GM23338 (cell line): ENCODE measurements around the gene NR5A2.

ENCODE experiments used
- CREB1 ChIP-seq: fragments of 250-450 bp; sonication (Bioruptor Pico); IDR thresholded peaks from 2 replicates; pipeline ENCODE4 v1.5.0; 2020; ENCODE audit warnings: low read depth, mild to moderate bottlenecking, moderate library complexity
- ETS1 ChIP-seq: IDR thresholded peaks from 2 replicates; pipeline ENCODE4 v1.6.1; 2016; ENCODE audit warnings: antibody characterized with exemption
- EZH2 ChIP-seq: fragments of 200-600 bp; sonication (generic); IDR thresholded peaks from one replicate; pipeline ENCODE4 v1.8.0; 2017; ENCODE audit warnings: antibody characterized with exemption, mild to moderate bottlenecking, low read depth; ENCODE audit not compliant: unreplicated experiment
- EZH2phosphoT487 ChIP-seq: fragments of 200-600 bp; sonication (generic); IDR thresholded peaks from one replicate; pipeline ENCODE4 v1.8.1; 2018; ENCODE audit warnings: antibody characterized with exemption; ENCODE audit not compliant: unreplicated experiment
- JUNB ChIP-seq: IDR thresholded peaks from one replicate; pipeline ENCODE4 v1.6.1; 2016; ENCODE audit warnings: antibody characterized with exemption; ENCODE audit not compliant: unreplicated experiment
- NANOG ChIP-seq: IDR thresholded peaks from 2 replicates; pipeline ENCODE4 v1.6.1; 2016; ENCODE audit warnings: antibody characterized with exemption, borderline replicate concordance
- POLR2AphosphoS5 ChIP-seq: IDR thresholded peaks from 2 replicates; pipeline ENCODE4 v1.6.1; 2016; ENCODE audit warnings: antibody characterized with exemption, low read depth
- STAT1 ChIP-seq: IDR thresholded peaks from one replicate; pipeline ENCODE4 v1.6.1; 2016; ENCODE audit warnings: antibody characterized with exemption; ENCODE audit not compliant: unreplicated experiment
- TF ChIP-seq, protein P1 (sequence below): IDR thresholded peaks from one replicate; pipeline ENCODE4 v1.6.1; 2018; ENCODE audit warnings: antibody characterized with exemption; ENCODE audit not compliant: unreplicated experiment
- TF ChIP-seq, protein P2 (sequence below), 2 experiments: fragments of 200-600 bp in 1 of 2; sonication (generic) in 1 of 2; conservative IDR thresholded peaks; 2 replicates each; pipeline versions ENCODE4 v1.5.1 to v1.6.1; 2016 to 2017; ENCODE audit warnings: antibody characterized with exemption in 2 of 2, low read depth in 2 of 2, mild to moderate bottlenecking in 2 of 2, moderate library complexity in 1 of 2

- TF ChIP-seq, protein P1, sequence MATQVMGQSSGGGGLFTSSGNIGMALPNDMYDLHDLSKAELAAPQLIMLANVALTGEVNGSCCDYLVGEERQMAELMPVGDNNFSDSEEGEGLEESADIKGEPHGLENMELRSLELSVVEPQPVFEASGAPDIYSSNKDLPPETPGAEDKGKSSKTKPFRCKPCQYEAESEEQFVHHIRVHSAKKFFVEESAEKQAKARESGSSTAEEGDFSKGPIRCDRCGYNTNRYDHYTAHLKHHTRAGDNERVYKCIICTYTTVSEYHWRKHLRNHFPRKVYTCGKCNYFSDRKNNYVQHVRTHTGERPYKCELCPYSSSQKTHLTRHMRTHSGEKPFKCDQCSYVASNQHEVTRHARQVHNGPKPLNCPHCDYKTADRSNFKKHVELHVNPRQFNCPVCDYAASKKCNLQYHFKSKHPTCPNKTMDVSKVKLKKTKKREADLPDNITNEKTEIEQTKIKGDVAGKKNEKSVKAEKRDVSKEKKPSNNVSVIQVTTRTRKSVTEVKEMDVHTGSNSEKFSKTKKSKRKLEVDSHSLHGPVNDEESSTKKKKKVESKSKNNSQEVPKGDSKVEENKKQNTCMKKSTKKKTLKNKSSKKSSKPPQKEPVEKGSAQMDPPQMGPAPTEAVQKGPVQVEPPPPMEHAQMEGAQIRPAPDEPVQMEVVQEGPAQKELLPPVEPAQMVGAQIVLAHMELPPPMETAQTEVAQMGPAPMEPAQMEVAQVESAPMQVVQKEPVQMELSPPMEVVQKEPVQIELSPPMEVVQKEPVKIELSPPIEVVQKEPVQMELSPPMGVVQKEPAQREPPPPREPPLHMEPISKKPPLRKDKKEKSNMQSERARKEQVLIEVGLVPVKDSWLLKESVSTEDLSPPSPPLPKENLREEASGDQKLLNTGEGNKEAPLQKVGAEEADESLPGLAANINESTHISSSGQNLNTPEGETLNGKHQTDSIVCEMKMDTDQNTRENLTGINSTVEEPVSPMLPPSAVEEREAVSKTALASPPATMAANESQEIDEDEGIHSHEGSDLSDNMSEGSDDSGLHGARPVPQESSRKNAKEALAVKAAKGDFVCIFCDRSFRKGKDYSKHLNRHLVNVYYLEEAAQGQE, result no peak
- TF ChIP-seq, protein P2, sequence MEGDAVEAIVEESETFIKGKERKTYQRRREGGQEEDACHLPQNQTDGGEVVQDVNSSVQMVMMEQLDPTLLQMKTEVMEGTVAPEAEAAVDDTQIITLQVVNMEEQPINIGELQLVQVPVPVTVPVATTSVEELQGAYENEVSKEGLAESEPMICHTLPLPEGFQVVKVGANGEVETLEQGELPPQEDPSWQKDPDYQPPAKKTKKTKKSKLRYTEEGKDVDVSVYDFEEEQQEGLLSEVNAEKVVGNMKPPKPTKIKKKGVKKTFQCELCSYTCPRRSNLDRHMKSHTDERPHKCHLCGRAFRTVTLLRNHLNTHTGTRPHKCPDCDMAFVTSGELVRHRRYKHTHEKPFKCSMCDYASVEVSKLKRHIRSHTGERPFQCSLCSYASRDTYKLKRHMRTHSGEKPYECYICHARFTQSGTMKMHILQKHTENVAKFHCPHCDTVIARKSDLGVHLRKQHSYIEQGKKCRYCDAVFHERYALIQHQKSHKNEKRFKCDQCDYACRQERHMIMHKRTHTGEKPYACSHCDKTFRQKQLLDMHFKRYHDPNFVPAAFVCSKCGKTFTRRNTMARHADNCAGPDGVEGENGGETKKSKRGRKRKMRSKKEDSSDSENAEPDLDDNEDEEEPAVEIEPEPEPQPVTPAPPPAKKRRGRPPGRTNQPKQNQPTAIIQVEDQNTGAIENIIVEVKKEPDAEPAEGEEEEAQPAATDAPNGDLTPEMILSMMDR (conservative IDR thresholded peaks at IDR 0.05; ENCODE audit: low read depth in 2 of 2), result no peak
- TF ChIP-seq EZH2phosphoT487 (no peak), POLR2AphosphoS5 (no peak), STAT1 (no peak), NANOG (no peak), ETS1 (no peak), EZH2 (no peak), JUNB (no peak), CREB1 (CRISPR knock-in tag) (no peak)
Observed at GRCh38 chr1:200043336-200043668, 15.8 kb downstream of the NR5A2 start.
